GM19025 (cell line): Measurements from ENCODE around the gene STRA8.
A peak's percentile ranks its signal among the peaks of the same experiment; 100 is the strongest.

ENCODE experiments used
- ATAC-seq: cut with Tn5 transposase; IDR thresholded peaks from one replicate; pipeline ENCODE4 v1.9.1; 2021; ENCODE audit warnings: mild to moderate bottlenecking, low read depth, moderate library complexity; ENCODE audit not compliant: unreplicated experiment

Gene STRA8

GRCh38 chr7:135262623-135263320 lies 29.1 kb downstream of the STRA8 start:
- no peak for ATAC-seq

DNA sequence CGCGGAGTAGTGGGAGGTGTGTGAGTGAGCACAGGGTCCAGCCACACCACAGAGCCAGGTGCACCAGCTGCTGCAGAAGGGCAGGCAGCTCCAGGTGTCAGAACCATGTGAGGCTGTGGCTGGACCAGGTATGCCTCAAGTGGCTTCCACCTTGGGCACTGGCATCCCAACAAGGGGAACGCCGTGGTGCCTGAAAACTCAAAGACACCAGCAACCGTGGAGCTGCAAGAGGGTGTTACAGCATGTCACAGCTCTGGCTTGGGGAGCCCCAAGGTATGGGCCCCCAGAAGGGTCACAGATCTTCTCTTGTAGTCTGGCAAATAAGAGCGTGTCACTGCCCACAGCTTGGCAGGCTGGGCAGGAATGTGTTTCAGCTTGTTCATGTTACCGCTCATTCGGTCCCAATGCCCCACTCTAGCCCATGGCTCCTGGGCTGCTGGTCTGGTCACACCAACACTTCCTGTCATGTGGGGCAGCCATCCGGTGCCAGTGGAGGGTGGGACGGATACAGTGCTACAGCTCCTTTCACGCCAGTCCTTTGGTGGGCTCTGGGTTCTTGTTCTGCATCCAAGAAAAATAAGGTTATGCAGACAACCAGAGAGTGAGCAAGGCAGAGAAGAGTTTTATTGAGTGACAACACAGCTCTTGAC lies 29.8 kb downstream of the STRA8 start:
- no peak for ATAC-seq

- no peak for ATAC-seq
Measured at GRCh38 chr7:135265637-135266036, 32.0 kb downstream of the STRA8 start.

DNA sequence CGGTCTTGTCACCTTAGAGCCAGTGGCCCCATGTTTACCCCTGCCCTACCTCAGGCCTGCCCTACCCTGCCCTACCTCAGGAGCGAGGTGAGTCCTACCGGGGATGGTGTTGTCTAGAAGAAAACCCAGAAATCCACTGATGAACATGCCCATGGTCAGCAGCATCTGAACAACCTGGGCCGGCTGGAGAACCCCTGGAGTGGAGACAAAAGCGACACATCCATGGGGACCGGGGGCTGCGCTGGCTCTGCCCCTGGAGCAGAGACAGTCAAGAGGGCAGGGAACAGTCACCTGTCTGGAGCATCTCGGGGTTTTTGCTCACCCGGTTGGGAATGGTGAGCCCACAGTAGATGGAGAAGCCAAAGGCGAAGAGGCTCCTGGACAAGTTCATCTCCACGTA lies 36.3 kb downstream of the STRA8 start:
- ATAC-seq: no peak

DNA sequence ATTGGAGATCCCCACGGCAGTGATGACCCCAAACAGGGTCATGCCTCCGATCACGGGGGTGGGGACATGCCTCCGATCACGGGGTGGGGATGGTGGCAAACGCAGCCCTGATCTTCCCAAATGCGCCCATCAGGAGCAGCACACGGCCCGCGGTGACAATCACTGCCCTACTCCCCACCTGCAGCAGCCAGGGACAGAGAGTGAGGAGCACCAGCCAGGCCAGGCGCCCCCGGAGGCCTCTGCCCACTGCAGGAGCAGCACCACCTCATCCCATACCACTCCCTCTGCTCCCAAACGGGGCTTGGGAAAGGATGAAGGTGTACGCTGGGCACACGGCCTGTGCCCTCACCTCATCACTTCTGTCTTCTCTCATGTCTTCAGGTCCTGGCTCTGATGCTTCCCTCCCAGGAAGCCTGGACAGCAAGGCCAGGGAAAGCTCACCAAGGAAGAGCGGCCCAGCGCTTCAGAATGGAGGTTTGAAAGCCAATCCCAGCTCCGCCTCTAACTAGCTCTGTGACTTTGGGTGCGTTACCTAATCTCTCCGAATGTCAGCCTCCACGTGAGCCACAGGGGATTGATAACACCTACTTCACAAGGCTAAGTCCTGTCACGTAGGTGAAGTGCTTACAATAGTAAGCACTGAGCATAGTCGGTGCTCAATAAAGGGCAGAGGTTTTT lies 37.1 kb downstream of the STRA8 start:
- ATAC-seq: no peak

DNA sequence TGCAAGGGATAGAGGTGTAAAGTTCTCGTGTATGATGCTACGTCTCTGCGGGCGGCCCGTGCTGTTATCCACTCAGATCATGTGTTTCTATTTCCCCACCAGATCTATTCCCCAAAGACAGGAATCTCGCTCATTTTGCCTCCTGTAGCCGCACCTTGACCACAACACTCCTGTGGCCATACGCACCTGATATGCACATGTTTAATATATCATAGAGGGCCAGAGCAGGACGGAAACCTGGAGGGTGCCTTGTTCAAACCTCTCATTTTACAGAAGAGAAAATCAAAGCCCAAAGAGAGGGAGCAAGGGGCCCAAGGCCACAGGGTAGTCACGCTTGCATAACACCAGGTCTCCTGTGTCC lies 37.6 kb downstream of the STRA8 start:
- ATAC-seq: no peak

GRCh38 chr7:135272303-135272702 lies 38.7 kb downstream of the STRA8 start:
- no peak for ATAC-seq

- no peak for ATAC-seq
Measured at GRCh38 chr7:135273581-135273980, 39.9 kb downstream of the STRA8 start.

DNA sequence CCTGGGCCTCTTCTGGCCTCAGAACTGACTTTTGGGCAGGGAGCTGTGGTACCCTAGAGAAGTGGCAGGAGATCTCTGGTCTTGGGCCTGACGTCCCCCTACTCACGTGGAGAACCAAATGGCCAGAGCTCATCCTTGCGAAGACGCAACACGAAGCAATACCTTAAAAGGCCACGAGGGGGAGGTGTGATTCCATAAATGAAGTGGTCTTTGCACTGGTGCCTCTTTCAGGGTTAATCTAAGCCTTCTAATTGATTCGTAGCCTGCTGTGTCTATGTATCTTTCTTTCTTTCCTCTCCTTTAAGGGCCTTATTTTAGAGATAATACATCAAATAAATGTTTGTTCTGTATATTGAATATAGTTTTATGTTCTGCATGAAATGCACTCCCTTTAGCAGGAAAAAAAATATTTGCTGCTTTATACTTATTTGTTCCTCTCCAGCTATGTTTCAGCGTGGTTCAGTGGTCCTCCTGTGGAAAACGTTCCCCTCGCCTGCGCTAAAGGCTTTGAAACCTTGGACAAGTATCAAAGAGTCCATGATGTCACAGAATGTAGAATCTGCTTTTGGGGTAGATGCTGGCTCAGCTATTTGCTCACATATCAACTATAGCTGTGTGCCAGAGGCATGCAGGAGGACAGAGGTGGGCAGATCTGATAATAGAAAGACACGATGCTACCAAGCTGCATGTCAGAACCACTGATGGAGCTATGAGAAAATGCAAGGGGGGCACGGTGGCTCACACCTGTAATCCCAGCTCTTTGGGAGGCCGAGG lies 41.0 kb downstream of the STRA8 start:
- ATAC-seq: peak; percentile 51

DNA sequence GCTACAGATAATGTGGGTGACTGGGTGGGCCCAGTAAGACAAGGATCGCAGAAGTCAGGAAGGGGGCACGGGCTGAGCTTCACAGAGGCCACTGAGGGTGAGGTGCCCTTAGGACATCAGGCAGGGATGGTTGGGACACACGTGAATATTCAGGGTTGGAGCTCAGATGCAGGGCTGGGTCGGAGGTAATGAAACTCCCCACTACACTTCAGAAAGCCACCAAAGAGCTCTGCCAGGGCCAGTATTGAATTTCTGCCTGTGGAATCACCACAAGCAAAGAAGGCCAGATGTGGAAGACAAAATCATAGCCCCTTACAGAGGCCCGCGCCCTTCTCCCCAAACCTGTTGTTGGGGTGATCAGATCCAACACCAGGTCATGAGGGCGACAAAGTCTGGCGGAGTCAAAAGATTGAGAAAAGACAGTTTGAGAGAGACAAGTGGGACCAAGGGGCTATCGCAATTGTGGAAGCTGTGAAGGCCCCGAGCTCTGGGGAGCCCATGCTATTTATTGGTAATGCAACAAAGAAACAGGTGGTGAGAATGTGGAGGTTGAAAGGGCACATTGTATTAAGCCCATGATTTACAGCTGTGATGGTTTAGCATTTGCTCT lies 42.4 kb downstream of the STRA8 start:
- no peak for ATAC-seq

DNA sequence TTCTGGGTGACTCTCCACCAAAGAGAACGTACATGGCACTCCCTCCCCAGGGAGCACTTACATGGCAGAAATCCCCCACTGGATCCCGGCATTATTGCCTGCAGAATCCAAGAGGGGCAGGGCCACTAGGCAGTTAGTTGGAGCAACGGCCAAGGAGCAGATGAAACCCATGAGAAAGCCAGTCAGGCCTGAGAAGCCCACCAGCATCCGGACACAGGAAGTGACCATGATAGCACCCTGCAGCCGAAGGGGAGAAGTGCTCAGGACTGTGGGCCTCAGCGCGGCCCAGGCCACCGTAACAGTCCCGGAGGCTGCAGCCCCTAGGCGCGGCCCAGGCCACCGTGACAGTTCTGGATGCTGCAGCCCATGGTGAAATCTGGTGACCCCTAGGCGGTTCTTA lies 43.5 kb downstream of the STRA8 start:
- ATAC-seq: no peak

DNA sequence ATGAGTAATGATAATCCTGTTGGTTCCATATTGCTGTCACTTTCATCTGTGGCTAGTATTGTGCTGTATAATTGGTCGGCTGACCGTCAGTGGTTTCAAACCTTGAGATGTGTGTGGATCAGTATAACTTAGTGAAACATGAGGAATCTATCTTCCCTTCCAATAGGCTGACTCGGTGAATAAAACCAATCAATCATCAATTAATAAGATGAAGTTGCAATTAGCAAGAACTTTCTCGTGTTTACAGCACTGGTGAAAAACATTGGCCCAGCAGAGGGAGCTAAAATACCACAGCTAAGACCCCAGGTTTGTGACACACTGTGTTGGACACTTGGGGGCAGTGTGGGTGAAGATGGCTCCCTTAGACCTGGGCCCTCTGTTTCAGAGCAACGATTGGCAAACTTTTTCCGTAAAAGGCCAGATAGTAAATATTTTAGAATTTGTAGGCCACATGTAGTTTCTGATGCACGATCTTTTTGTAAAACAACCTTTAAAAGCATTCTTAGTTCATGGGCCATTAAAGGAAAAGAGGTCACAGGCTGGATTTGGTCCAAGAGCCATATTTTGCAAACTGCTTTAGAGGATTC lies 47.8 kb downstream of the STRA8 start:
- peak; percentile 90 for ATAC-seq

DNA sequence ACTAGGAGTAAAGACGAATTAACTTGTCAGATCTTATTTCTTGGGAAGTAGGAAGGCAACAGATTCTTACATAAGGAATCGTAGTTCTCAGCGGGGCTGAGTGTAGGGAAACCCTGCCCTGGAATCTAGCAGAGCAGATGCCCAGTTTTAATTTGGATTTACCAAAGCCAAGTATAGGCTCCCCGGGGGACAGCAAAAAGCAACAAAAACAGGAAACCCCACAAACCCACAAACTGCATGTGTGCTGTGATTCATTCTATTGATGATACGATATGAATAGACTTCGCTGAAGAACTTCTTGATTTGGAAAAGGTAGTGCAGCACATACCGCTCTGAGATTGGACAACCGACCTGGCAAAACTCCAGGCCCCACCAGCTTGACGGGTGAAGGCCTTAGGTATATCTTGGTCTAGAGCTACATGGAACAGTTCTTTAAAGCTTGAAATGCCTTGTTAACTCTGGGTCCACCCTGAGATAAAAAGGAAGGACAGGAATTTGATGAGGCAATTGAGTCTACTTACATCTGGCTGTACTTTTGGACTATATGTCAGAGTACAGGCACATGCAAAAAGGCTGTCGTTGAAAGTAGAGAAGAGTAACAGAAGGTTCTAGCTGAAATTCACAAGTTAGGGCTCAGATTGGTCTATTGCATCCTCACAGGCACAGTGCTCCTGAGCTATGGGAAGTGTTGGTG lies 49.1 kb downstream of the STRA8 start:
- ATAC-seq: no peak

DNA sequence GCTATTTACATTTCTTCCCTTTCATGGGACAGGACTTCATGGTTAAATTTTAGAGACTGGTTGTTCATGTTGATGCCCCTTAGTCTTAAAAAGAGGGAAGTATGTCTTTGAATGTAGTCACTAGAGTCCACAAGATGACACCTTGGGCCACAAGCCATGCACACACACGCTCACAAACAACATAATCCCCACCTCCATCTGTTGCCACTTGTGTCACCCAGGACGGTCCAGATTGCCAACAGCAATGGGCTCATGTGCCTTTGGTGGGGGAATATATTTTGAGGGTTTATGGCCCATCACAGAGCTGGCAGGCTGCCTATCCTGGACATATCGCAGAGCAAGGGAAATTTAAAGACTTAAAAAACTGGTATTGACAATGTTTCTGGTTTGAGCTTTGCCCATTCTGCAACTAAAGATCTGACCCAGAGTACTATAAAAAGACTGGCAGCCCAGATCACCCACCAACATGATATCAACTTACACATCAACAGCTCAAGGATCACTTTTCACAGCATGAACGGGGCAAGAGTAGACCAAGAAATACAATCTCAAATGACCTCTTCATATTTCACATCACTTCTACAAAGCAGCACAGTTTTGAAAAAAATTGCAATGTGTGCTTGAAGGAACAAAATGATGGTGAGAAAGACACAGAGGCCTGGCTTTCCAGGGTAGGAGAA lies 50.5 kb downstream of the STRA8 start:
- no peak for ATAC-seq

DNA sequence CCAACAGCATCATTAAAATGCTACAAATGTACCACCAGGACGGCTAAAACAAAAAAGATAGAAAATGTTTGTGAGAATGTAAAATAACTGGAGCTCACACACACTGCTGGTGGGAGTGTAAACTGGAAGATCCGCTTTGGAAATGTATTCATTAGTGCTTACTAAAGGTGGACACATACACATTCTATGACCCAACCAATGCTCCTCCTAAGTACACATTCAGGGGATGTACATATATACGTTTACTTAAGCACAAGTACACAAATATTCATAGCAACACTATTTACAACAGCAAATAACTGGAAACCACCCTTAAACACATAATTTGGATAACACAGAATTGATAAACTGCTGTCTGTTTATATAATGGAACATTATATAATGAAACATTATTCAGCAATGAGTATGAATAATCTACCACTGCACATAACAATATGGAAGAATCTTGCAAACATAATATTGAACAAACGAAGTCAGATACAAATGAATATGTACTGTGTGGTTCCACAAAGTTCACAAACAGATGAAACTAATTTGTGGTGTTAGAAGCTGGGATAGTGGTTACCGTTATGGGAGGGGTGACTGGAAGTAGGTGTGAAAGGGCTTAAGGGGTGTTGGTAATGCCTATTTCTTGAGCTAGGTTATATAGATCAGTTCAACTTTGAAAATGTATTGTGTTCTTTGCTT lies 52.1 kb downstream of the STRA8 start:
- no peak for ATAC-seq

DNA sequence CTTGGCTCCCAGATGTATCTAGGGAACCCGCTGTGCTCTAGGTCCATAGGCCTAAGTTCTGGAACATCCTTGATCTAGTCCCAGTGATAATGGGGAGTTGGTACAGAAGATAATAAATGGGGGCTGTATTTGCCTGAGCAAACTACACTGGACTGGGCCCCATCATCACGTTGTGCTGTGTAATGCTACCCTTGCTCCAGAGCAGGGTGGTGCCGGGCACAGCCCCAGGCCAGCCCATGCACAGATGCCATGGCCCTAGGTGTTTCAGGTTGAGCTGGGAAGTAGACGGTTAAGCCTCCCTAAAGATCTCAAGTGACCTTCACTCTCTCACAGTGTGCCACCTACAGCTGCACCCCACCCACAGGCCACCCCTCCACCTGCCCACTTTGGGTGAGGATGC lies 53.2 kb downstream of the STRA8 start:
- ATAC-seq: no peak

- ATAC-seq: no peak
Measured at GRCh38 chr7:135290594-135290993, 57.0 kb downstream of the STRA8 start.

GRCh38 chr7:135291809-135292253 lies 58.2 kb downstream of the STRA8 start:
- no peak for ATAC-seq

DNA sequence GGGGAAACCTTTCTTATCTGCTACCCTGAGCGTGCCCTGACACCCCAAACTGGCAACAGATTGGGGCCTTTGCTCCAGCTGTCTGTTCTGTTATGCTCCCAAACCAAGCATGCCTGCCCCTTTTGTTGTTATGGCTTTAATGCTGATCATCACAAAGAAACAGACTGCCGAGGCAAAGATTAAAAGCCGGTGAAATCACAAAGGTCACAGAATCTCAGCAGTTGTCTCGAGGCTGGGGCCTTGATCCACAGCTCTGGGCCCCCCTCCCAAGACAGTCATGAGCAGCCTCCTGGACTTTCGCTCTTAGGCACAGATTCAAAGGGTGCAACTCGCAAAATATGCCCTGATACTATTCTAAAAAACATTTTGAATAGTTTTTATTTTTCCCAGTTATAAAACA lies 65.6 kb downstream of the STRA8 start:
- no peak for ATAC-seq
